ENCODE results near the gene CORO7.

CORO7 gene

GRCh38 chr16:4360538-4361021 is 55.8 kb downstream of the CORO7 start:
- Histone ChIP-seq H3K27me3 (replicated peaks; ENCODE audit: control insufficient read depth, insufficient read depth, low read length) (no peaks in the 10 kb centered on the region), H3K4me3 (replicated peaks; ENCODE audit: low read depth, low read length) (no peak overlapping the region), H3K36me3 (ENCODE audit: control insufficient read depth, insufficient read depth, low read length) (peaks cover 41% of the 10 kb centered on the region)
- no peak for TF ChIP-seq CTCF (IDR thresholded peaks at IDR 0.05; ENCODE audit: insufficient read depth, low read length, poor library complexity, severe bottlenecking)
- DNase-seq (ENCODE audit: extremely low read depth, insufficient read length) = no peak

GRCh38 chr16:4359914-4360313 is 56.5 kb downstream of the CORO7 start:
- no peak for DNase-seq (ENCODE audit: extremely low read depth, insufficient read length)
- Histone ChIP-seq H3K27me3 (replicated peaks; ENCODE audit: control insufficient read depth, insufficient read depth, low read length) (no peaks in the 10 kb centered on the region), H3K4me3 (replicated peaks; ENCODE audit: low read depth, low read length) (no peak overlapping the region), H3K36me3 (ENCODE audit: control insufficient read depth, insufficient read depth, low read length) (peaks cover 44% of the 10 kb centered on the region)
- no peak for TF ChIP-seq CTCF (IDR thresholded peaks at IDR 0.05; ENCODE audit: insufficient read depth, low read length, poor library complexity, severe bottlenecking)

- TF ChIP-seq CTCF (IDR thresholded peaks at IDR 0.05; ENCODE audit: insufficient read depth, low read length, poor library complexity, severe bottlenecking) = peak; percentile 93
- DNase-seq (ENCODE audit: extremely low read depth, insufficient read length) = no peak
- no peak overlapping the region for H3K4me3 ChIP-seq (replicated peaks; ENCODE audit: low read depth, low read length)
- no peaks in the 10 kb centered on the region for H3K27me3 ChIP-seq (replicated peaks; ENCODE audit: control insufficient read depth, insufficient read depth, low read length)
- peaks cover 42% of the 10 kb centered on the region for H3K36me3 ChIP-seq (ENCODE audit: control insufficient read depth, insufficient read depth, low read length)
Observed at GRCh38 chr16:4358831-4359561, 57.4 kb downstream of the CORO7 start.

GRCh38 chr16:4358236-4358635 is 58.2 kb downstream of the CORO7 start:
- no peaks in the 10 kb centered on the region for H3K27me3 ChIP-seq (replicated peaks; ENCODE audit: control insufficient read depth, insufficient read depth, low read length)
- H3K4me3 ChIP-seq (replicated peaks; ENCODE audit: low read depth, low read length) = no peak overlapping the region
- no peak for TF ChIP-seq CTCF (IDR thresholded peaks at IDR 0.05; ENCODE audit: insufficient read depth, low read length, poor library complexity, severe bottlenecking)
- DNase-seq (ENCODE audit: extremely low read depth, insufficient read length) = no peak
- peaks cover 42% of the 10 kb centered on the region for H3K36me3 ChIP-seq (ENCODE audit: control insufficient read depth, insufficient read depth, low read length)

- DNase-seq (ENCODE audit: extremely low read depth, insufficient read length) = no peak
- Histone ChIP-seq H3K4me3 (replicated peaks; ENCODE audit: low read depth, low read length) (no peak overlapping the region), H3K36me3 (ENCODE audit: control insufficient read depth, insufficient read depth, low read length) (peaks cover 35% of the 10 kb centered on the region), H3K27me3 (replicated peaks; ENCODE audit: control insufficient read depth, insufficient read depth, low read length) (no peaks in the 10 kb centered on the region)
- TF ChIP-seq CTCF (IDR thresholded peaks at IDR 0.05; ENCODE audit: insufficient read depth, low read length, poor library complexity, severe bottlenecking) = no peak
Observed at GRCh38 chr16:4356820-4357219, 59.6 kb downstream of the CORO7 start.

All from GM06990 (cell line).